ENCODE data around the gene FKBP9.
"Not testable (repeated sequence)": the region's sequence is repeated elsewhere in the genome, so short reads cannot be mapped to it uniquely, and the experiment has no call there.

The FKBP9 gene

GRCh38 chr7:32971967-32972366 is 14.7 kb downstream of the FKBP9 start:
- not testable (repeated sequence) for DNase-seq (ENCODE audit: low spot score)

DNA sequence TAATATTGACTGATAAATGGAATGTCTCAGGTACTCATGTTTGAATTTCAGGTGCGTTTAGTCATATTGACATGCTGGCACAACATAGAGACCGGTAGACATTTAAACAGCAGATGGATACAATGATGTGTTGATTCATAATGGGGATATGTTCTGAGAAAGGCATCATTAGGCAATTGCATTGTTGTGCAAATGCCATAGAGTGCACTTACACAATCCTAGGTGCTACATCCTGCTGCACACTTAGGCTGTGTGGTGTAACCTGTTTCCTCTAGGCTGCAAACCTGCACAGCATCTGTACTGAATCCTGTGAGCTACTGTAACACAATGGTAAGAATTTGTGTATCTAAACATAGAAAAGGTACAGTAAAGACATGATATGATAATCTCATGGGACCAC is 19.9 kb downstream of the FKBP9 start:
- not testable (repeated sequence) for DNase-seq (ENCODE audit: low spot score)

GRCh38 chr7:32979246-32979645 is 22.0 kb downstream of the FKBP9 start:
- not testable (repeated sequence) for DNase-seq (ENCODE audit: low spot score)

DNA sequence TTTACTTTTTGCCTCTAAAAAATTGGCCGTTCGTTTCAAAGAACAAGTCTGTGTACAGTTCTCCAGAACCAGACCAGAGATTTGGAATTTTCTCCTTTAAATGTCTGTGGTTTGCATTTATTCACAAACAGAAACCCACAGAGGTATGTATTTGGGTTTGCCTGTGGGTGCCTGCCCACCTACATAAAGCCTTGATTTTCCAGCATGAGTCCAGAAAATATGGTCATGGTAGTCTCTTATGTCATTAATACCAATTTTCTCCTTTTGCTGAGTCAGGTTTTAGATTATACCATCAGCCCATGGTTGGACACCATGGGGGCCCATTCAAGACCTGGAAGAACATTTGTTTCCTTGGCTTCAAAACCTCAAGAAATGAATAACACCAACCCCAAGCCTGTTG is 22.7 kb downstream of the FKBP9 start:
- not testable (repeated sequence) for DNase-seq (ENCODE audit: low spot score)

GRCh38 chr7:32988148-32988547 is 30.9 kb downstream of the FKBP9 start:
- not testable (repeated sequence) for DNase-seq (ENCODE audit: low spot score)

GRCh38 chr7:32991068-32991585 is 33.9 kb downstream of the FKBP9 start:
- not testable (repeated sequence) for DNase-seq (ENCODE audit: low spot score)

GRCh38 chr7:32991975-32992700 is 34.9 kb downstream of the FKBP9 start:
- DNase-seq (ENCODE audit: low spot score) = not testable (repeated sequence)

DNA sequence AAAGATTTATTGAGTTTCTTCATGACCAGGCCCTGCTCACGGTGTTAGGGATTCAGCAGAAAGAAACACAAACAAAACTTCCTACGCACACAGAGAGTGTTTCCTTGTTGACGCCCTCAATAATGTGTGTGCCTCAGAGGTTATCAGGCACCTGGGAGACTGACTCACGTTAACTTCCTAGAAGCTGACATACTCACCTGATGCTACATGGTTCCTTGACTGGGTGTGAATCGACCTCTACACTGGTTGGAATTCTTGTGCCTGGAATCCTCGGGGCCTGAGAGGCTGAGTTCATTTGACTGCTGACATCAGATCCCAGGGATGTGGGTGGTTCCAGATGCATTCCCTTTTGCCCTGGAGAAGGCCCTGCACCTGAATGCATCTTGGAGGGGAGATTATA is 35.5 kb downstream of the FKBP9 start:
- DNase-seq (ENCODE audit: low spot score) = not testable (repeated sequence)

DNA sequence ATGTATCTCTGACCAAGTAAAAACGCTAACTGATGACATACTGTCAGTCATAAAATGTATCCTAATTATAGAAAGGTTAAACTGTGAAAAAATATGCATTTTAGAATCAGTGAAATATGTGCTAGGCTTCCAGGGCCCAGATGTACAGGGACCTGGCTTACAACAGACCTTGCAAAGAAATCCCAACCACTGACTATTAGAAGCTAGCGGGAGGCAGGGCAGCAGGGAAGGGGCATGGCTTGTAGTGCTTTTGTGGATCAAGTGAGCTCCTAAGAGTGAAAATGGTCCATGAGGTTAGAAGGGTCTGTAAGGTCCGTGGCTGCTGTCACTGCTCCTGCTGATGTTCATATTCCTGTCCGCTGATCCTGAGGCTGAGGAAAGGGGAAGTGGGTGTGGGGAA is 40.7 kb downstream of the FKBP9 start:
- not testable (repeated sequence) for DNase-seq (ENCODE audit: low spot score)

DNA sequence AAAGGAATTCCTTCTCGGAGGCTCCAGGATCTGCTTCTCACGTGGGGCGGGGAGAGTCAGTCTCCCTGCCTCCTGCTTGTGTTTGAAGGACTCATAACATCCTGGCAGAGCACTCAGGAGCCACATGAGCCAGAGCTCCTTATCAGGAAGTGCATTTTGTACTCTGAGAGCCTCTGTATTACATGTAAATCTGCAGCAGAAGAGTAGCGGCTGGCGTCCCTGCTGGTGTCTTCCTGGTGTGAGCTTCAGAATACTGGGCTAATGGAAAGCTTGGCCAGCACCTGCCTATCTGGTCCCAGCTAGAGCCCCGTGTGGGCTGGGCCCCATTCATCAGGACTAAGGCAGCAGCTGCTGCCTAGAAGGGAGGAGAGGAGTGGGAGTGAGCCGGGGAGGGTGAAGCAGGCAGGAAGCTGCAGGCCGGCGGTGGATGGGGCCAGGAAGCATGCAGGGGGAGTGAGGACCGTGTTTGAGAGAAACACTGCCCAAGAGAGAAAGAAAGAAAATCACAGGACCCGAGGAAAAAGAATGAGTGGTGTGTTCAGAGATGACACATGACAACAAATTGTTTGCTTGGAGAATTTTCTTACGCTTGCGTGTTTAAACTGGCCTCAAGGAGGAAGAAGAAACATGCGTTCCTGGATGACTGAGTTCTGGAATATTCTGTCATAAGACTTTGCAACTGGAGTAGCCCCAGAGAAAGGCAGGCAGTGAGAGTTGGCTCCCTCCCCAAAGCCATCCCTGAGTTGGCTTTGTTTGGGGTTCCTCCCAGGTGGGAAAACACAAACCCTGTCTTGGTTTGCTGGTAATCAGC is 41.3 kb downstream of the FKBP9 start:
- not testable (repeated sequence) for DNase-seq (ENCODE audit: low spot score)

DNA sequence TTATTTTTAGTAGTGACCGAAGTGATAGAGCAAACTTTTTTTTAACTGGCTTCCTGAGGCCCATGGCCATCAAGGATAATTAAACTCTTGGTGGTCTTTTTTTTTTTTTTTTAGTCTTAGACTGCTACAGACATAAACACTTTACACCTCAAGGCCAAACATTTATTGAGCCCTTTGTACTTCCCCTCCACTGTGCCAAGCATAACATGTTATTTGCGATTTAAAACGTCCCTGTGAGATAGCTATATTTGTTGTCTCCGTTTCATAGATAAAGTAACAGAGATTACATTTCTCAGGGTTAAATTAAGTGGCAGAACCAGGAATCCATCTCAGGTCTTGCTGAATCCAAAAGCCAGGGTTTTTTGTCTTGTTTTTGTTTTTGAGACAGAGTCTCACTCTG is 42.1 kb downstream of the FKBP9 start:
- not testable (repeated sequence) for DNase-seq (ENCODE audit: low spot score)

DNA sequence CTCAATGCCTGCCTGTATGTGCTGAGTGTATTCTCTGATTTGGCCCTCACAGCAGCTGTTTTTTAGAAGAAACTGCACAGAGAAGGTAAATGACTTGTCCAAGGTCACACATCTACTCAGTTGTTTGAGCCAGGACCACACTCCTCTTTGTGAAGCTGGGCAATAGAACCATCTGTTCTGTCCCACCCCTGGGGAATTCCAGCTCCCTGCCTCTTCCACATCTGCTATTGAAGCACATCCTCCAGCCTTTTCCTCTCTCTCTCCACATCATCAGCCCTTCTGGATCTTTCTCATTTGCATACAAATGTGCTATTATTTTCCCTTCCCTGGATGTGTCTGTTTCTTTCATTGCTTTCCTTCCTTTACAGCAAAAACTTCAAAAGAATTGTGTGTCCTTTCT is 45.9 kb downstream of the FKBP9 start:
- DNase-seq (ENCODE audit: low spot score) = not testable (repeated sequence)

DNA sequence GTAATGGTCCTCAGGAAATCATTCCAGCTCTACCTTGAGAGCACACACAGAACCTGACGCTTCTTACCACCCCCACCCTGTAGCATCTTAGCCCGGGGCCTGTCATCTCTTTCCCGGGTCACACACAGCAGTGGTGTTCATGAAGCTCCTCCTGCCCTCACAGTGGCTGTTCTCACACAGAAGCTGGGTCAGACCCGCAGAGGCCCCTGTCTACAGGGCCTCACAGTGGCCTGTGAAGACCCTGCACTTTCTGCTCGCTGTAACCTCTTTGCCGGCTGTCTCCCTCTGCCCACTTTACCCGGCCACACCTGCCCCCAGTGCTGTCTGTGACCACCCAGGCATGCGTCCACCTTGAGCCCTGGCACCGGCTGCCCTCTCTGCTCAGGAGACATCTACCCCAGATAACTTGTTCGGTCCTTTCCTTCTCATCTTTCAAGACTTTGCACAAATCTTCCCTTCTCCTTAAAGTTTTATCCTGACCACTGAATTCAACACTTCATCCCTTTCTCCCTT is 46.9 kb downstream of the FKBP9 start:
- not testable (repeated sequence) for DNase-seq (ENCODE audit: low spot score)

DNA sequence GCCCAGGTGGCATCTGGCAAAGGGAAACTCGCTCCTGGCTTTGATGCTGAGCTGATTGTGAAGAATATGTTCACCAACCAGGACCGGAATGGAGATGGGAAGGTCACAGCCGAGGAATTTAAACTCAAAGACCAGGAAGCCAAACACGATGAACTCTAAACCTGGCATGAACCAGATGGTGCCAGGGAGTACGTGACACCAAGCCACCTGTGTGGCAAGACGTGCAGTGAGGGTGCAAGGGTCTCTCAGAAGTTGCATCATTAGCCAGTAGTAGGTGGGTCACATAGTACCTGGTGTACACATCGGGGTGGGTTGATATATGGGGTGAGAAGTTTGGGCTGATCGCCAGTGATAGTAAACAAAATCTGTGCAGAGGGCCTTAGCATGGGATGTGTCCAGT is 48.0 kb downstream of the FKBP9 start:
- DNase-seq (ENCODE audit: low spot score) = not testable (repeated sequence)

DNA sequence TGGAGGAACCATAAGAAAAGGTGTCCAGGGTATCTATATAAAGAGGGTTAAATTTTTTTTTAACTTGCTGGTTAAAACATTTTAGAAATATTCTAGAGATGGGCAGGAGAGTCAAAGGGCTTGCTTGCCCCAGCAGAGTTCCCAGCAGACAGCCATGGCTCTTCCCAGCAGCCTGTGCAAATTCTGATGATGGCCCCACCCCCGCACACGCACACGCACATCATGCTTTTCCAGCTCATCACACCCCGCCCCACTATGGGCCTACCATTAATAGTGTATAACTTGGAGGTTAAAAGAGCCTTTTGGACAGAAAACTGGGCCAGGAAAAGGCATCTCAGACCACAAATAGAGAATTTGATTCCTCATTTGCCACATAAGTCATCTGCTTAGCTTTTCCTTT is 48.5 kb downstream of the FKBP9 start:
- not testable (repeated sequence) for DNase-seq (ENCODE audit: low spot score)

GRCh38 chr7:33009734-33010133 is 52.5 kb downstream of the FKBP9 start:
- TF ChIP-seq, protein P1, sequence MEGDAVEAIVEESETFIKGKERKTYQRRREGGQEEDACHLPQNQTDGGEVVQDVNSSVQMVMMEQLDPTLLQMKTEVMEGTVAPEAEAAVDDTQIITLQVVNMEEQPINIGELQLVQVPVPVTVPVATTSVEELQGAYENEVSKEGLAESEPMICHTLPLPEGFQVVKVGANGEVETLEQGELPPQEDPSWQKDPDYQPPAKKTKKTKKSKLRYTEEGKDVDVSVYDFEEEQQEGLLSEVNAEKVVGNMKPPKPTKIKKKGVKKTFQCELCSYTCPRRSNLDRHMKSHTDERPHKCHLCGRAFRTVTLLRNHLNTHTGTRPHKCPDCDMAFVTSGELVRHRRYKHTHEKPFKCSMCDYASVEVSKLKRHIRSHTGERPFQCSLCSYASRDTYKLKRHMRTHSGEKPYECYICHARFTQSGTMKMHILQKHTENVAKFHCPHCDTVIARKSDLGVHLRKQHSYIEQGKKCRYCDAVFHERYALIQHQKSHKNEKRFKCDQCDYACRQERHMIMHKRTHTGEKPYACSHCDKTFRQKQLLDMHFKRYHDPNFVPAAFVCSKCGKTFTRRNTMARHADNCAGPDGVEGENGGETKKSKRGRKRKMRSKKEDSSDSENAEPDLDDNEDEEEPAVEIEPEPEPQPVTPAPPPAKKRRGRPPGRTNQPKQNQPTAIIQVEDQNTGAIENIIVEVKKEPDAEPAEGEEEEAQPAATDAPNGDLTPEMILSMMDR (IDR thresholded peaks at IDR 0.05; ENCODE audit: extremely low read depth, missing control alignments) = no peak
- no peak for DNase-seq (ENCODE audit: low spot score)
